ENCODE measurements around the gene MDM2. TPM values are rescaled to one million over a fixed set of nuclear protein-coding genes. Genes with fewer than 3 reads are reported as not detected.

MDM2 gene
- polyA plus RNA-seq, 2 of the 4 experiments (the other 2 are of a cell fraction): 40.3 to 96.4 TPM

DNA sequence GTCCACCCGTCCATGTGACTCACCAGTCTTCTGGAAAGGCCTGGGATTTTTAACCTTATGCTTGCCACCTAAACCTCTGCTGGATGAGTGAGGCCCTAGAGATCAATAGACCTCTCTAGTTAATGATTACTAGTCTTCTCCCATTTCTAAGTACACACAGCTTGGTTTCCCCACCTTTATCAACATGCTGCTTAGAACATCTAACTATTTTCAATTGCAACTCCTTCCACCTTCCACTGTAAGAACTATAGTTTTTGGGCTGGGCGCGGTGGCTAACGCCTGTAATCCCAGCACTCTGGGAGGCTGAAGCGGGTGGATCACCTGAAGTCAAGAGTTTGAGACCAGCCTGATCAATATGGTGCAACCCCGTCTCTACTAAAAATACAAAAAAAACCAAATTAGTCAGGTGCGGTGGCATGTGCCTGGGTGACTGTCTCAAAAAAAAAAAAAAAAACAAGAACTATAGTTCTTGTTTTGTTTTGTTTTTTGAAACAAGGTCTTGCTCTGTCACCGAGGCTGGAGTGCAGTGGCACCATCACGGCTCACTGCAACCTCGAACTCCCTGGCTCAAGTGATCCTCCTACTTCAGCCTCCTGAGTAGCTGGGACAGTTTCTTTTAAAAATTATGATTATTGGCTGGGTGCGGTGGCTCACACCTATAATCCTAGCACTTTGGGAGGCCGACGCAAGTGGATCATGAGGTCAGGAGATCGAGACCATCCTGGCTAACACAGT is 18.7 kb upstream of the MDM2 start:
- POLR2A ChIA-PET: no interaction called here
- WGBS (ENCODE audit: missing lambda C conversion rate): 92% methylated on average over 14 of the region's 14 CpGs
- CTCF ChIA-PET: no interaction called here

GRCh38 chr12:68790081-68790951 is 17.7 kb upstream of the MDM2 start:
- WGBS (ENCODE audit: missing lambda C conversion rate): 92% methylated on average over 13 of the region's 13 CpGs
- TF ChIP-seq NFE2L2 (conservative IDR thresholded peaks at IDR 0.05; ENCODE audit: low read length): no peak
- TF ChIP-seq, protein P1, sequence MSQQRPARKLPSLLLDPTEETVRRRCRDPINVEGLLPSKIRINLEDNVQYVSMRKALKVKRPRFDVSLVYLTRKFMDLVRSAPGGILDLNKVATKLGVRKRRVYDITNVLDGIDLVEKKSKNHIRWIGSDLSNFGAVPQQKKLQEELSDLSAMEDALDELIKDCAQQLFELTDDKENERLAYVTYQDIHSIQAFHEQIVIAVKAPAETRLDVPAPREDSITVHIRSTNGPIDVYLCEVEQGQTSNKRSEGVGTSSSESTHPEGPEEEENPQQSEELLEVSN (IDR thresholded peaks at IDR 0.05; ENCODE audit: borderline replicate concordance, low read depth): no peak
- TF ChIP-seq CHD4 (IDR thresholded peaks at IDR 0.05; ENCODE audit: borderline replicate concordance): no peak
- TF ChIP-seq CBX2 (IDR thresholded peaks at IDR 0.05; ENCODE audit: borderline replicate concordance, low read depth): no peak
- no peak for TF ChIP-seq EP300 (IDR thresholded peaks at IDR 0.05)
- no peak for TF ChIP-seq GATA3 (IDR thresholded peaks at IDR 0.05; ENCODE audit: borderline replicate concordance)
- no peak for TF ChIP-seq NR3C1 (IDR thresholded peaks at IDR 0.05)
- TF ChIP-seq JUN (IDR thresholded peaks at IDR 0.05): no peak
- TF ChIP-seq ESRRA (IDR thresholded peaks at IDR 0.05; ENCODE audit: borderline replicate concordance, low read length): no peak
- no peak for TF ChIP-seq KDM5A (IDR thresholded peaks at IDR 0.05)
- no peak for TF ChIP-seq RARB (CRISPR knock-in tag; IDR thresholded peaks at IDR 0.05)
- TF ChIP-seq POLR2A (IDR thresholded peaks at IDR 0.05; ENCODE audit: low read length): no peak
- no peak for TF ChIP-seq BHLHE40 (IDR thresholded peaks at IDR 0.05; ENCODE audit: low read depth, low read length)
- no peak for TF ChIP-seq CHD2 (IDR thresholded peaks at IDR 0.05; ENCODE audit: low read length, partially characterized antibody)
- TF ChIP-seq RCOR1 (IDR thresholded peaks at IDR 0.05; ENCODE audit: low read depth, low read length): no peak
- no peak for TF ChIP-seq HOXA7 (CRISPR knock-in tag; IDR thresholded peaks at IDR 0.05)
- TF ChIP-seq BCL3 (IDR thresholded peaks at IDR 0.05): no peak
- TF ChIP-seq USF2 (IDR thresholded peaks at IDR 0.05): no peak
- TF ChIP-seq MYC (IDR thresholded peaks at IDR 0.05; ENCODE audit: borderline replicate concordance, low read length): no peak
- H3K27ac ChIP-seq: no peak overlapping the region
- DNase-seq (ENCODE audit: low read depth in 1 of 2, low spot score in 1 of 2) (no peak), FAIRE-seq (no peak), ATAC-seq (no peak)
- CTCF ChIA-PET: no interaction called here
- H3K4me2 ChIP-seq: no peak overlapping the region
- H3K9me3 ChIP-seq: no peaks in the 10 kb centered on the region
- POLR2A ChIA-PET: no interaction called here
- H3K4me1 ChIP-seq: peaks cover 32% of the 10 kb centered on the region
- no peak overlapping the region for H3K4me3 ChIP-seq

More for the DNA sequence above, 18.7 kb upstream of the MDM2 start:
- DNase-seq (ENCODE audit: low read depth in 1 of 2, low spot score in 1 of 2): no peak
- no peak for TF ChIP-seq CBX8 (IDR thresholded peaks at IDR 0.05)
- no peak for TF ChIP-seq EHF (CRISPR knock-in tag; IDR thresholded peaks at IDR 0.05)
- TF ChIP-seq TFCP2L1 (CRISPR knock-in tag; IDR thresholded peaks at IDR 0.05): no peak
- no peak for TF ChIP-seq HDAC2 (IDR thresholded peaks at IDR 0.05)
- TF ChIP-seq GATA3 (IDR thresholded peaks at IDR 0.05; ENCODE audit: borderline replicate concordance): no peak
- TF ChIP-seq RFX5 (IDR thresholded peaks at IDR 0.05): no peak
- no peak for TF ChIP-seq CHD4 (IDR thresholded peaks at IDR 0.05; ENCODE audit: borderline replicate concordance)
- TF ChIP-seq RCOR1 (IDR thresholded peaks at IDR 0.05; ENCODE audit: low read depth, low read length): no peak
- no peak overlapping the region for H3K4me2 ChIP-seq
- H3K4me1 ChIP-seq: peaks cover 31% of the 10 kb centered on the region
- FAIRE-seq: no peak
- peak overlapping the region; percentile 51 to 77; a peak in 3 of 6 replicates for H3K27ac ChIP-seq
- no peak overlapping the region for H3K4me3 ChIP-seq
- H3K9me3 ChIP-seq: no peaks in the 10 kb centered on the region
- no peak for ATAC-seq
